ENCODE results near the gene TP53I13.

The TP53I13 gene

DNA sequence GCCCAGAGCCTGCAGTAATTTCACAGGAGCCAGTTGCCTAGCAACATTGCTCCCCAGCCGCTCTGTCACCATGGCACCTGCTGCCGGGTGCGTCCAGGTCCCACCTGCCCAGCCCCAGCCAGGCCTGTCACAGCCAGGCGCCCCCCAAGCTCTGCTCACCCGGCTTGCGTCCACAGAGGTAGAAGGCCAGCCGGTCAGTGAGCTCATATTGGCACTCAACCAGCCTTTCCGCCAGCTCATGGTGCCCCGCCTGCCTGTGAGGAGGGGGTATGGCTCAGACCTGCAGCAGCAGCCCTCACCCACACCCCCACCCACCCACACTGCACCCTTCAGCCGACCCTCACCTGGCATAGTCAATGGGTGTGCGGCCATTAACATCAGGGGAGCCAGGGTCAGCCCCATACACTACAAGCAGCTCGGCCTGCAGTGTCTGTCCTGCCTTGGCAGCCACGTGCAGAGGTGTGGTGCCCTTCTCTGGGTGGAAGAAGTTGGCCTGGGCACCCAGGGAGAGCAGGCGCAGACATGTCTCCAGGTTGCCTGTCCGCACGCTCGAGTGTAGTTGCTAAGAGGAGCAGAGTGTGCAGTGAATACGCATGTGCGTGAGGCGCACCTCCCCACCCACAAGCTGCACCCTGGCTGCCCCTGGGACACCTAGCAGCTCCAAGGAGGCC is 13.2 kb downstream of the TP53I13 start:
- no peak for DNase-seq (ENCODE audit: low read depth in 3 of 3)

GRCh38 chr17:29582254-29582765 is 13.8 kb downstream of the TP53I13 start:
- no peak for DNase-seq (ENCODE audit: low read depth in 3 of 3)

DNA sequence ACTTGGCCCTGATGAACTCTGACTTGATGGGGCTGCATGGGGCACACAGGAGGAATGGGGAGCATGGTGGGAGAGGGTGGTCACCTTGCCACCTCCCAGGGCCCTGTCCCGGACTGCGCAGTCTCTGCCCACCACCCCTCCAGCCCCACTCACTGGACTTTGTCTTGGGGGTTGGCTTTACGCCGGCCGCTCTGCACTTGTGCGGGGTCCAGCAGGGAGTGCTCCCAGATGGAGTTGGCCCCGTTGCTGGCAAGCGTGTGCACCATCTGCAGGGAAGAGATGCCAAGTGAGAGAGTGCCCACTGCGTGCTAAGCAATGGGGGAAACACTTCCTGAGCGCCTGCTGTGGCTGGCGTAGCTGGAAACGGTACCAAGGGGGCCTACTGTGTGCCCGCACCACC is 14.3 kb downstream of the TP53I13 start:
- no peak for DNase-seq (ENCODE audit: low read depth in 3 of 3)

- DNase-seq (ENCODE audit: low read depth in 3 of 3): no peak
Observed at GRCh38 chr17:29583324-29584248, 15.1 kb downstream of the TP53I13 start.

GRCh38 chr17:29584452-29585079 is 16.1 kb downstream of the TP53I13 start:
- no peak for DNase-seq (ENCODE audit: low read depth in 3 of 3)

GRCh38 chr17:29585080-29585751 is 16.7 kb downstream of the TP53I13 start:
- no peak for DNase-seq (ENCODE audit: low read depth in 3 of 3)

DNA sequence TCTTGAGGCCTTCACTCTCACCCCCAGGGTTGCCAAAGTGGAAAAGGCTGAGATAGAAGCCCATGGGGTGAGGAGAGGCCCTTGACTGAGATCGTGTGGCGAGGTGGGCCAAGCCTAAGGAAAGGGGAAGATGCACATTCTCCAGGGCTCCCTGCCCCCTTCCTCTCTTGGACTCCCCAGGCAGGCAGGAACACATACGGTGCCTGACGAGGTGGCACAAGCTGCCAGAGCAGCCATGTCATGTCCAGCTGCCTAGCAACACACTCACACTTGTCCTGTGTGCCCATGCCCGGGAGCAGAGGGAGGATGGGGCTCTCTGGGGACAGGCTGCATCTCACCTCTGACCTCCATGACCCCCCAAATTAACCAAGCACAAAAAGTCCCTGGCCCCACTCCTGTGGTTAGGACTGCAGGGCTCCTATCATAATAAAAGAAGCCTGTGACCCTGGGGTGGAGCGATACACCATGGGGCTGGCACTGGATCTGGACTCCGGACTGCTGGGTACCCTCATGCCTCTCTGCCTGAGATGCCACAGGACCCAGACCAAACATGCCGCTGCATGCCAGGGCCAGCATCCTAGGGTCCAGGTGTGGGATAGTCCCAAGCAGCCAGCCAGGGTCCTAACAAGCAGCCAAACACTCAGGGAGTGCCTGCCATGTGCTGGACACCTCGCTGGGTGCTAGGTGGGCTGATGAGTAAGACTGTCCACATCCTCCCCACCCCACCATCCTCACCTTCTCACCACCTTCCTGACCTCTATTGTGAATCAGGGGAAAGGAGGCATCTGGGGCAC is 18.4 kb downstream of the TP53I13 start:
- no peak for DNase-seq (ENCODE audit: low read depth in 3 of 3)

DNA sequence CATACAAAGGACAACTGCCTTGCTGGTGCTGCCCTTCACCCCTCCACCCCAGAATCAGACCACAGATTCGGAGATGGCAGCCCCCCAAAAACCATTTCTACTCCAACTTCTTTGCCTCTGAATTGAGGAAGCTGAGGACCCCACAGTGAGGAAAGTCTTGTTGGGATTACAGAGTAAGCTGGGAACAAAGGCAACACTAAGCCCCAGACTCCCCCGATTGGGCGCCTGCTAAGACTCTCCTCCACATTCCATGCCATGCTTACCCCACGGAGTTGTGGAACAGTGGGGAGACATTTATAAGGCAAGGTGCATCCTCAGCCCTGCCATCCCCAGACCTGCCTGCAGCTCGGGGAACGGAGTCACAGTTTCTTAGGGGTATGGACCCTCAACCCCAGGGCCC is 19.1 kb downstream of the TP53I13 start:
- DNase-seq (ENCODE audit: low read depth in 3 of 3): no peak

DNA sequence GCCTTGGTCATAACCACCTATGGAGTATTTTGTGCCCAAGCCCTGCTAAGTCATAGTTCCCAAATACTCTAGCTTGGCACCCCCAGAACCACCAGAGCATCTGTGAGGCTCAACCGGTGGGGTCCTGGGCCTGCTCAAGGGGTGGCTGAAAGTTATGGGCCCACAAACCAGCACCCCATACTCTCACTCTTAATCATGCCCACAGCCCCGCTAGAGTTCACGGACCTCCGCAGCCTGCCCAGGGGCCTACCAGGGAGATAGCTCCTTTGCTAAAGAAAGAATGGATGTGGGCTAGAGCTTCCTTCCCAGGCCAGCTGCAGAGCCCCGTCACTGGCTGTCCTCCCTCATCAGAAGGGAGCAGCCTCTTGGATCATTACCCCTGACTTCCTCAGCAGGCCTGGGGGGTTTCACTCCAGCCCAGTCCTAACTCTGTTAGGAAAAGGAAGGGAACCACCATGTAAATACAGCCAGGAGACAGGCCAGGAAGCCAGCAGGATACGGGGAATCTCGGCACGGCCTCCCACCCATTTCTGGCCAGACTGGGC is 19.6 kb downstream of the TP53I13 start:
- DNase-seq (ENCODE audit: low read depth in 3 of 3): no peak

DNA sequence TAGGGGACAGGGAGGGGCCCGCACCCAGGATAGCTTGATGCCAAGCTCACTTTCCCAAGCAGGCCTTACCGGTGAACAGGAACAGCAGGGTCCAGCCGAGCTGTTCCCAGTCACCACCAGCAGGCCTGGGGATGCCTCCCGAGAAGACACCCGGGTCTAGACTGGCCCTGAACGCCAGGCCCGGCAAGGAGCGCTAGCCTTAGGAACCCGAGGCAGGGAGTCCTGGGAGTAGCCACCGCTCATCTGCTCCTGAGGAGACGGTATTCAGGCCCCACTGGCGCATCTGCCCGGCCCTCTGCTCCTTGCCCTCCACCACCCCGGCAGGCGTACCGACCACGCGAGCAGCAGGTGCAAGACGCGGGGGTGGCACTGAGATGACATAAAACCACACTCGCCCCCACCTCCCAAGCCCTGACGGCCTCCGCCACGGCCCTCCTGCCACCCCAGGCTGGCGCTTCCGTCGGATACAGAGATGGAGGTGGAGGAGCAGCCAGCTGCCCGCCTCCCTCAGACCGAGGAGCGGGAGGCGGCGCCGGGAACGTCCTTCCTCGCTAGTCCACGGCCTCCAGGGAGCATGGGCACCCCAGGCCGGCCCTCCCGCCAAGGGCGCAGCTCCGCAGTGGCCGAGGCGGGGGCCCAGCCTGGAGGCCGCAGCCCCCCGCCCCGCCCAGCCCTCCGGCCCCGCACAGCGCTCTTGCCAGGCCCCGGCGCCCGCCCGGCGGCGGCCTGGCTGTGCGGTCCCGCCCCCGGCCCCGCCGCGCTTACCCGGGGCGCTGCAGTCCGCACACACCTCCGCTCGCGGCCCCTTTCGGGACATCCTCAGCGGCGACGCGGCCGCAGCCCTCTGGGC is 20.3 kb downstream of the TP53I13 start:
- no peak for DNase-seq (ENCODE audit: low read depth in 3 of 3)

DNA sequence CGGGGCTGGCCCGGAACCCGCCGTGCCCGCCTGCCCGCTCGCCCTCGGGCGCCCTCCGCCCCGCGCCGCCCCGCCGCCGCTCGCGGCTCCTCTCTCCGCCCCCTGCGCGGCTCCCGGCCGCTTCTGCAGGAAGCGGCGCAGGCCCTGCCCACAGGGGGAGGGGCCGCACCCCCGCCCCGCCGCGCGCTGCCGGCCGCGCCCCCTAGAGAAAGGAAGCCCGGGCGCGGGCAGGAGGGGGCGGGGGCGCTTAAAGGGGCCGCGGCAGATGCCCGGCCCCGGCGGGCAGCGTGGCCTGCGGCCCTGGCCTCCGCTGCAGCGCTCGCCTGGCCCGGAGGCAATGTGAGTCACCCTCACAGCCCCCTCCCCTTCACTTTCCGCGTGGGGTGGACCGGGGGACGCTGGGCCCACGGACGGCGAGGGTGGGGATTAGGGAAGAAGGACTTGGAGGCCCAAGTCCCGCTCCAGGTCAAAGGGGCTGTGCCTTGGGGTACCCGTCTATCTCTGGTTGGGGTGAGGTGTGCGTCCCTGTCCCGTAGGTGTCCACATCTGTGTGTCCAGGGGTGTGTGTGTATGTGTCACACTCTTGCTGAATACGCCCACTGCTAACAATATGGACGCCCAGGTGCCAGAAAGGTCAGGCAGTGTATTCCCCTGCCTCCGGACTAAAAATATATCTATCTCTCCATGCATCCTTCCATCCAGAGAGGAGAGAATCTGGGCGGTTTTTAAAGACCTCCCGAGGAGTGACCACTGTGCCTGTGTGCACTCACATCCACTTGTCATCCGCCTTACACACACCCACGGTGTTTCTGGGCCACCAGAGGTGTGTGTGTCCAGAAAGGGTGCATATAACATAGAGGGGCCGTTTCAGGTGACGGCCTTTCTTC is 21.3 kb downstream of the TP53I13 start, which contains the start of gene GIT1:
Gene GIT1, minus strand, starts transcription at position 125 of the 887 bp plus-strand sequence. CDS start 270 bp downstream, outside the sequence.
- DNase-seq (ENCODE audit: low read depth in 3 of 3): peak in 2 of 3 donors; percentile 69 to 79

DNA sequence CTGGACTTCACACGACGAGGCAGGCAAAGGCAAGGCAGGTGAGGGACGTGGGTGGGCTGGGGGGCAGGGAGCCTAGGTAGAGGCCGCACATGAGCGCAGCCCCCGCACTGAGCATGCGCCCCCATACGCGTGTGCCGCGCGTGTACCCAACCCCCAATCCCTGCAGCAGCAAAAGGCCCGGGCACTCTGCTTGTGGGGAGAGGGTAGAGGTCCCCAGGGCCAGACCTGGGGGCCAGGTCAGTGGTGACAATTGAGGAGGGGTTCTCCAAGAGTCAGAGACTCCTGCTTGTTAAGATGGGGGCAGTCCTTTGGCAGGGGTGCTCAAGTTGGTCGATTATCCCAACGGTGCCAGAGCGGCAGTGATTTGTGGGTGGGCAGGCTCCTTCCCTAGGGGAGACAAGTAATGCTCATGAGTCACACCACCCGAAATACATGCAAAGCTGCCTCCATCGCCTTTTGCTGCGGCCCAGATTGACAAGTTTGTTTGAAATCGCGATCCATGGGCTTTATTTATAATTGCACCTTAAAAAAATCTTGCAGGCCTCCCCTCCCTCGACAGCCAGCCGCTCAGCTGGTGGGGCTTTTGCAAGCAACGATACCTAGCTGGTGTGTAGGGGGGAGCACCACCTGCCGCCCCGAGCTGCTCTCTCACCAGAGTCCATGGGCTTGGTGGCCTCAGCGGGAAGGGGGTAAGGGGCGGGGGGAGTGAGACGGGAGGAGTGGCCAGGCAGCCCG is 22.1 kb downstream of the TP53I13 start:
- DNase-seq (ENCODE audit: low read depth in 3 of 3): no peak

GRCh38 chr17:29591146-29591736 is 22.7 kb downstream of the TP53I13 start:
- DNase-seq (ENCODE audit: low read depth in 3 of 3): no peak

- peak; percentile 68 to 88 (median 72) for DNase-seq (ENCODE audit: low read depth in 3 of 3)
Observed at GRCh38 chr17:29591737-29592608, 23.5 kb downstream of the TP53I13 start.

DNA sequence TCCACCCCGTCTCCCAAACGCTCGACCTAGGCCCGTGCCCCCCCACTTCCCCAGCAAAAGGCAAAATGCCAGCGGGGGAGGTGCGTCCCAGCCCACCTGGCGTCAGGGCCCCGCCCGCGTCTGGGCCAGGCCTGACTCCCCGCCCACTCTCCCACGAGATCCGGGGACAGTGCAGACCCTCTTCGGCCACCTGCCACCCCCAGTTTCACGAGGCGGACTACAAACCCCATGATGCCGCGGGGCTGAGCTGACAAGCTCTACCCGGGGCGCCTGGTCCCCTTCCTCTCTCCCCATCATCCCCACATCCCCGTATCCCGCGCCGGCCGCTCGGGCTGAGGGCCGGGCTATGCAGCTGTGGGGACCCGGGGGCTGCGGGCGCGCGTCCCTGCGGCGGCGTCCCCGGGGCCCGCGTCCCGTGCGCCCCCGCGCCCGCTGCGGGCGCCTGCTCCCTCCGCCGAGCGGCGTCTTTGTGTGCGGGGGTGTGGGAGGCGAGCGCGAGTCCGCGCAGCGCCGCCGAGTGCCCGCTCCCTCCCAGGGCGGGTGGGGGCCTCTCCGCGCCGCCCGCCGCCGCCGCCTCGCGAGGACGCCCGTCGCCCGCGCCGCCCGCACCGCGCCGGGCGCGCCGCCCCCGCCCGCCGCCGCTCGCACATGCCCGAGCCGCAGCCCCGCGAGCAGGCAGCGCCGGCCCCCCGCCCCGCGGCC is 24.5 kb downstream of the TP53I13 start, which contains the start of gene ANKRD13B:
Gene ANKRD13B, plus strand, starts transcription at position 283 of the 702 bp plus-strand sequence. CDS start 490 bp downstream, outside the sequence.
- DNase-seq (ENCODE audit: low read depth in 3 of 3): no peak
